ENCODE data around the gene RIN3.

The RIN3 gene

DNA sequence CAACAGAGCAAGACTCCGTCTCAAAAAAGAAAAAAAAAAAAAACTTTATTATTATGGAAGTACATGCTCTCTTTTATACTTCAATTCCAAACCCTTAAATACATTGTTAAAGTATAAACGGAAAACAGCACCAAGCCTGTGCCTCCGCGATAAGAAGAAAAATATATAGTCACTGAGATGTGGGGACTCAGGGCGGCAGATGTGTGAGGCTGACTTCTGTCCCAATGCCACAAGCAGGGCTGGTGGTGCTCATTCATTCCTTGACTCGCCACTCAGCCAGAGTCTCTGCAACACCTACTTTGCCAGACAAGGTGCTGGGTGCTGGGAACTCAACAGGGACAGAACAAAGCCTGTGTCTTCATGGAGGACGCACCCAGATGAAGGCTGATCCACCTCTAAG lies 221.0 kb downstream of the RIN3 start:
- no peak overlapping the region for H3K4me3 ChIP-seq (ENCODE audit: control insufficient read depth, low read depth, low read length)
- no peak for DNase-seq (ENCODE audit: low read depth)
- TF ChIP-seq, protein P1, sequence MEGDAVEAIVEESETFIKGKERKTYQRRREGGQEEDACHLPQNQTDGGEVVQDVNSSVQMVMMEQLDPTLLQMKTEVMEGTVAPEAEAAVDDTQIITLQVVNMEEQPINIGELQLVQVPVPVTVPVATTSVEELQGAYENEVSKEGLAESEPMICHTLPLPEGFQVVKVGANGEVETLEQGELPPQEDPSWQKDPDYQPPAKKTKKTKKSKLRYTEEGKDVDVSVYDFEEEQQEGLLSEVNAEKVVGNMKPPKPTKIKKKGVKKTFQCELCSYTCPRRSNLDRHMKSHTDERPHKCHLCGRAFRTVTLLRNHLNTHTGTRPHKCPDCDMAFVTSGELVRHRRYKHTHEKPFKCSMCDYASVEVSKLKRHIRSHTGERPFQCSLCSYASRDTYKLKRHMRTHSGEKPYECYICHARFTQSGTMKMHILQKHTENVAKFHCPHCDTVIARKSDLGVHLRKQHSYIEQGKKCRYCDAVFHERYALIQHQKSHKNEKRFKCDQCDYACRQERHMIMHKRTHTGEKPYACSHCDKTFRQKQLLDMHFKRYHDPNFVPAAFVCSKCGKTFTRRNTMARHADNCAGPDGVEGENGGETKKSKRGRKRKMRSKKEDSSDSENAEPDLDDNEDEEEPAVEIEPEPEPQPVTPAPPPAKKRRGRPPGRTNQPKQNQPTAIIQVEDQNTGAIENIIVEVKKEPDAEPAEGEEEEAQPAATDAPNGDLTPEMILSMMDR (conservative IDR thresholded peaks at IDR 0.05; ENCODE audit: control insufficient read depth, insufficient read depth, low read depth, low read length) = no peak

DNA sequence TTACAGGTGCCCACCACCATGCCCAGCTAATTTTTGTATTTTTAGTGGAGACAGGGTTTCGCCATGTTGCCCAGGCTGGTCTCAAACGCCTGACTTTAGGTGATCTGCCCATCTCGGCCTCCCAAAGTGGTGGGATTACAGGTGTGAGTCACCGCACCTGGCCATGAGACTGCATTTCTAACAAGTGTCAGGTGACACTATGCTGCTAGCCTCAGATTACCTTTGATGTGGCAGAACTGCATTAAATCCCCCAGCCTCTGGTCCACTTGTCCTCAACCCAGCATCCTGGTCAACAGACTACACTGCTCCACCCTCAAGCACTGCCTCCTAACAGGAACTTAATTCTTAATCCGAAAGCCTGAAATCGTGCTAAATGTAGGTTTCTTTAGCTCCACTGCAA lies 221.8 kb downstream of the RIN3 start:
- no peak overlapping the region for H3K4me3 ChIP-seq (ENCODE audit: control insufficient read depth, low read depth, low read length)
- no peak for DNase-seq (ENCODE audit: low read depth)
- TF ChIP-seq, protein P1 (conservative IDR thresholded peaks at IDR 0.05; ENCODE audit: control insufficient read depth, insufficient read depth, low read depth, low read length) = no peak

DNA sequence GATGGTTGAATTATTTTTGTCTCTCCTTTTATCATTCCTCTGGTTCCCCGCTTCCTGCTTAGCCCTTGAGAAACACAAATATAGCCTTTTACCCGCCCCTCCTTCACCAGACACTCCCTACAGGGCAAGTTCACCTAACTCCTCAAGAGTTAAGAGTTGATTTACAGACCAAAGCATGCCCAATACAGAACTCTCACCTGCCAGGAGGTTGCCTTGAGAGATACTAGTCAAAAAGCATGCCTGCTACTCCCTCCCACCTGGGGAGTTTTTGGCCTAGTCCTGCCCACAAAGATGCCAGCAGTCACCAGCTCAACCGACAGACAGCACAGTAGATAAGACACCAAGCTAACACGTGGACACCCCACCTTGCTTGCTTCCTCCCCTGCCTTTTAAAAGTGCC lies 223.6 kb downstream of the RIN3 start:
- TF ChIP-seq, protein P1 (conservative IDR thresholded peaks at IDR 0.05; ENCODE audit: control insufficient read depth, insufficient read depth, low read depth, low read length) = no peak
- no peak for DNase-seq (ENCODE audit: low read depth)
- no peak overlapping the region for H3K4me3 ChIP-seq (ENCODE audit: control insufficient read depth, low read depth, low read length)

DNA sequence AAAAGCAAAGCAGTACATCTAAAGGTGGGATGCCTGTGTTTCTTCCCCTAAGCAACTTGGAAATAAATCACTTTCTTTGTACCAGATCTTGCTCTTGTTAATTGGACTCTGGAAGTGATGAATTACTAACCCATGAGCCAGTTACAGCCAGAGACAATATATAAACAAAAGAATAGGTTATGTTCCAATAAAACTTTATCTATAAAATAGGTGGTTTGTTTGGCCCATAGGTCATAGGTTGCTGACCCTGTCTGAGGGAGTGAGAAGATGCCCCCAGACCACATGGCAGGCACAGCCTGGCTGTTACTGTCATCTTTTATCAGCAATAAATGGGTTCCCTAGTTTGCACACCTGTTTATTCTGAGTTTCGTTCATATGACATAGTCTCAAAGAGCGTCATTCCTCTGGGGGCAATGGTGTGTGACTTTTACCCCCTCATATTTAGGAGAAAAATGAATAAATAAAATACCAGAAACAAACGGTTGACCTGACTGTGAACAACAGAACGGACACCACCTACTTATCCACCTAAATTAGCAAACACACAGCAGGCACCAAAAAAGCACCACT lies 224.1 kb downstream of the RIN3 start:
- TF ChIP-seq, protein P1 (conservative IDR thresholded peaks at IDR 0.05; ENCODE audit: control insufficient read depth, insufficient read depth, low read depth, low read length) = no peak
- H3K4me3 ChIP-seq (ENCODE audit: control insufficient read depth, low read depth, low read length) = no peak overlapping the region
- no peak for DNase-seq (ENCODE audit: low read depth)

Data from fibroblast of mammary gland (primary cell).